GM13977 (cell line): Measurements from ENCODE around the gene SHISA2.
"Not testable (repeated sequence)": the region's sequence is repeated elsewhere in the genome, so short reads cannot be mapped to it uniquely, and the experiment has no call there.

Source experiments
- DNase-seq: peaks from one replicate; pipeline ENCODE4 v3.0.0; 2012; ENCODE audit warnings: low spot score
- CTCF ChIP-seq: IDR thresholded peaks from 2 replicates; pipeline ENCODE4 v1.5.1; 2012; ENCODE audit warnings: mild to moderate bottlenecking, control low read depth; ENCODE audit not compliant: insufficient read depth; ENCODE audit errors: extremely low read depth, missing control alignments
- in situ Hi-C: fragments of 300-500 bp; cut with MboI; formaldehyde crosslinking; loops from one replicate; pipeline ENCODE4 v1.12.0; 2022; ENCODE audit warnings: low sequenced_read_pairs, low pct_unique_long_range_greater_than_20kb, mixed read lengths, inconsistent platforms; ENCODE audit not compliant: unreplicated experiment

Gene SHISA2

GRCh38 chr13:26071691-26072090 lies 19.9 kb upstream of the SHISA2 start:
- in situ Hi-C loops: no loop called here
- no peak for TF ChIP-seq CTCF
- no peak for DNase-seq

GRCh38 chr13:26069642-26070041 lies 17.8 kb upstream of the SHISA2 start:
- DNase-seq: not testable (repeated sequence)
- in situ Hi-C loops: loop anchor here (10.0 kb wide), 1 partner anchor 495 kb away; no protein-coding TSS in a partner anchor

GRCh38 chr13:26068372-26068771 lies 16.6 kb upstream of the SHISA2 start:
- in situ Hi-C loops: loop anchor here (10.0 kb wide), 1 partner anchor 494 kb away; no protein-coding TSS in a partner anchor
- DNase-seq: not testable (repeated sequence)

- TF ChIP-seq CTCF: no peak
- in situ Hi-C loops: loop anchor here (10.0 kb wide), 1 partner anchor 493 kb away; no protein-coding TSS in a partner anchor
- DNase-seq: no peak
Measured at GRCh38 chr13:26067601-26068000, 15.8 kb upstream of the SHISA2 start.

- in situ Hi-C loops: loop anchor here (10.0 kb wide), 1 partner anchor 492 kb away; no protein-coding TSS in a partner anchor
Measured at GRCh38 chr13:26066492-26066891, 14.7 kb upstream of the SHISA2 start.

GRCh38 chr13:26062853-26063444 lies 11.1 kb upstream of the SHISA2 start:
- DNase-seq: peak; percentile 41
- in situ Hi-C loops: loop anchor here (10.0 kb wide), 1 partner anchor 488 kb away; no protein-coding TSS in a partner anchor
- TF ChIP-seq CTCF: peak; percentile 49

More at GRCh38 chr13:26066492-26066891, 14.7 kb upstream of the SHISA2 start:
- DNase-seq: not testable (repeated sequence)

- no peak for TF ChIP-seq CTCF
- in situ Hi-C loops: loop anchor here (10.0 kb wide), 1 partner anchor 487 kb away; no protein-coding TSS in a partner anchor
- DNase-seq: no peak
Measured at GRCh38 chr13:26061947-26062346, 10.1 kb upstream of the SHISA2 start.

GRCh38 chr13:26061256-26061655 lies 9.4 kb upstream of the SHISA2 start:
- TF ChIP-seq CTCF: no peak
- in situ Hi-C loops: loop anchor here (10.0 kb wide), 1 partner anchor 486 kb away; no protein-coding TSS in a partner anchor
- DNase-seq: no peak
